Keratinocyte (primary cell): ENCODE data around the gene ADGRB3.

ENCODE experiments used
- EZH2 ChIP-seq: IDR thresholded peaks from one replicate; pipeline ENCODE4 v1.6.1; 2012; ENCODE audit warnings: inconsistent platforms, mild to moderate bottlenecking, low read length, moderate library complexity
- TF ChIP-seq, protein P1 (sequence below), 3 experiments: IDR thresholded peaks in 1 of 3; conservative IDR thresholded peaks in 1 of 3; optimal IDR thresholded peaks in 1 of 3; 2 replicates in 2 of 3; 3 replicates in 1 of 3; pipeline versions ENCODE3 to v1.5.1; 2011; ENCODE audit warnings: low read length in 3 of 3, mild to moderate bottlenecking in 3 of 3, moderate library complexity in 2 of 3, control low read depth in 1 of 3, inconsistent platforms in 1 of 3; ENCODE audit not compliant: insufficient read depth in 2 of 3; ENCODE audit errors: extremely low read depth in 1 of 3

DNA sequence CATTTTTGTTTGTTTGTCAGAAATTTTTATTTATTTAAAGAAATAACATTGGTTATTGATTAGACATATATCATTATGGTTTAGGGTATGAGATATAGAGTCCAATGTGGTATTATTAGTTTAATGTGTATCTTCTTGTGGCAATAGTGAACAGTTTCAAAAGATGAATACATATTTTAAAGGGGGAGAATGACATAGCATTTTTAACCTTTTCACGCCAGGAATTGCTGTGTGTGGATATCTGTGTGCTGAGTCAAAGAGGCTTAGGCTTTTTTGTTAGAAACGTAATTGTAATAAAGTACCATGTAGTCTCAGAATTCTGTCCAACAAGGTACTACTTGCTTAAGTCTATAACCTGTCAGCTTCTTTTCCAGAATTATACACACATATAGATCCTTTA, 451.6 kb downstream of the ADGRB3 start:
- TF ChIP-seq, protein P1, sequence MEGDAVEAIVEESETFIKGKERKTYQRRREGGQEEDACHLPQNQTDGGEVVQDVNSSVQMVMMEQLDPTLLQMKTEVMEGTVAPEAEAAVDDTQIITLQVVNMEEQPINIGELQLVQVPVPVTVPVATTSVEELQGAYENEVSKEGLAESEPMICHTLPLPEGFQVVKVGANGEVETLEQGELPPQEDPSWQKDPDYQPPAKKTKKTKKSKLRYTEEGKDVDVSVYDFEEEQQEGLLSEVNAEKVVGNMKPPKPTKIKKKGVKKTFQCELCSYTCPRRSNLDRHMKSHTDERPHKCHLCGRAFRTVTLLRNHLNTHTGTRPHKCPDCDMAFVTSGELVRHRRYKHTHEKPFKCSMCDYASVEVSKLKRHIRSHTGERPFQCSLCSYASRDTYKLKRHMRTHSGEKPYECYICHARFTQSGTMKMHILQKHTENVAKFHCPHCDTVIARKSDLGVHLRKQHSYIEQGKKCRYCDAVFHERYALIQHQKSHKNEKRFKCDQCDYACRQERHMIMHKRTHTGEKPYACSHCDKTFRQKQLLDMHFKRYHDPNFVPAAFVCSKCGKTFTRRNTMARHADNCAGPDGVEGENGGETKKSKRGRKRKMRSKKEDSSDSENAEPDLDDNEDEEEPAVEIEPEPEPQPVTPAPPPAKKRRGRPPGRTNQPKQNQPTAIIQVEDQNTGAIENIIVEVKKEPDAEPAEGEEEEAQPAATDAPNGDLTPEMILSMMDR (optimal IDR thresholded peaks at IDR 0.05 in 1 of 3, IDR thresholded peaks at IDR 0.05 in 1 of 3, conservative IDR thresholded peaks at IDR 0.05 in 1 of 3; ENCODE audit: extremely low read depth in 1 of 3, insufficient read depth in 2 of 3, low read length in 3 of 3), result no peak
- TF ChIP-seq EZH2, result no peak
